Keratinocyte (primary cell): ENCODE results near the gene KBTBD2. TPM values are rescaled to one million over a fixed set of nuclear protein-coding genes. Genes with fewer than 3 reads are reported as not detected.
"Not testable (repeated sequence)": the region's sequence is repeated elsewhere in the genome, so short reads cannot be mapped to it uniquely, and the experiment has no call there.

ENCODE experiments used
- DNase-seq: peaks from one replicate; pipeline ENCODE4 v3.0.0-alpha.2; 2011; ENCODE audit warnings: low read depth, missing footprints, low spot score
- FAIRE-seq: peaks from 2 replicates; lab custom pipeline; 2011; peaks lifted over from hg19 to GRCh38; lab: Jason Lieb, UNC
- H2AFZ ChIP-seq: 2 replicates; pipeline ENCODE4 v1.6.0; 2012; ENCODE audit warnings: low read length, control low read depth, inconsistent platforms; ENCODE audit not compliant: control insufficient read depth
- H3K27ac ChIP-seq: 2 replicates; pipeline ENCODE4 v1.5.1; 2011; ENCODE audit warnings: low read length; ENCODE audit not compliant: control insufficient read depth, insufficient read depth
- H3K27me3 ChIP-seq: 3 replicates; pipeline ENCODE4 v1.6.0; 2011; ENCODE audit warnings: low read length; ENCODE audit not compliant: control insufficient read depth, insufficient read depth; ENCODE audit errors: extremely low read depth
- H3K36me3 ChIP-seq, 2 experiments: 2 replicates in 1 of 2; 3 replicates in 1 of 2; pipeline ENCODE4 v1.5.1; 2011; ENCODE audit warnings: low read length in 2 of 2, mild to moderate bottlenecking in 1 of 2; ENCODE audit not compliant: control insufficient read depth in 2 of 2, insufficient read depth in 2 of 2; ENCODE audit errors: extremely low read depth in 1 of 2
- H3K4me1 ChIP-seq: 3 replicates; pipeline ENCODE4 v1.5.1; 2011; ENCODE audit warnings: low read length; ENCODE audit not compliant: control insufficient read depth, insufficient read depth; ENCODE audit errors: extremely low read depth
- H3K4me2 ChIP-seq: 3 replicates; pipeline ENCODE4 v1.6.0; 2011; ENCODE audit warnings: low read depth, low read length; ENCODE audit not compliant: control insufficient read depth, insufficient read depth; ENCODE audit errors: extremely low read depth
- H3K4me3 ChIP-seq, 3 experiments: fragments of 200-600 bp in 1 of 3; sonication (generic) in 1 of 3; 2 replicates in 2 of 3; 3 replicates in 1 of 3; pipeline ENCODE4 v1.5.1; 2011 to 2016; ENCODE audit warnings: low read length in 3 of 3, mild to moderate bottlenecking in 3 of 3, control low read depth in 2 of 3, inconsistent platforms in 1 of 3, low read depth in 1 of 3, mixed read lengths in 1 of 3, mixed run types in 1 of 3, moderate library complexity in 1 of 3; ENCODE audit not compliant: control insufficient read depth in 2 of 3, insufficient read depth in 2 of 3; ENCODE audit errors: extremely low read depth in 1 of 3
- H3K79me2 ChIP-seq: 2 replicates; pipeline ENCODE4 v1.6.0; 2012; ENCODE audit warnings: low read length; ENCODE audit not compliant: control insufficient read depth, insufficient read depth
- H3K9ac ChIP-seq: 3 replicates; pipeline ENCODE4 v1.6.0; 2011; ENCODE audit warnings: low read length; ENCODE audit not compliant: control insufficient read depth, insufficient read depth; ENCODE audit errors: extremely low read depth
- H3K9me1 ChIP-seq: 3 replicates; pipeline ENCODE4 v1.6.0; 2011; ENCODE audit warnings: low read length; ENCODE audit not compliant: control insufficient read depth, insufficient read depth; ENCODE audit errors: extremely low read depth
- H3K9me3 ChIP-seq: 2 replicates; pipeline ENCODE4 v1.5.1; 2012; ENCODE audit warnings: low read depth, low read length; ENCODE audit not compliant: control insufficient read depth
- H4K20me1 ChIP-seq: 3 replicates; pipeline ENCODE4 v1.6.0; 2011; ENCODE audit warnings: low read length; ENCODE audit not compliant: control insufficient read depth, insufficient read depth; ENCODE audit errors: extremely low read depth
- CTCF ChIP-seq, 3 experiments: IDR thresholded peaks in 1 of 3; conservative IDR thresholded peaks in 1 of 3; optimal IDR thresholded peaks in 1 of 3; 2 replicates in 2 of 3; 3 replicates in 1 of 3; pipeline versions ENCODE3 to v1.5.1; 2011; ENCODE audit warnings: low read length in 3 of 3, mild to moderate bottlenecking in 3 of 3, moderate library complexity in 2 of 3, control low read depth in 1 of 3, inconsistent platforms in 1 of 3; ENCODE audit not compliant: insufficient read depth in 2 of 3; ENCODE audit errors: extremely low read depth in 1 of 3
- EZH2 ChIP-seq: IDR thresholded peaks from one replicate; pipeline ENCODE4 v1.6.1; 2012; ENCODE audit warnings: inconsistent platforms, mild to moderate bottlenecking, low read length, moderate library complexity
- dilution Hi-C: fragments of 300-500 bp; cut with MboI; formaldehyde crosslinking; loops from one replicate; pipeline ENCODE4 v1.7.0; 2020; ENCODE audit warnings: low sequenced_read_pairs; ENCODE audit not compliant: extremely low pct_ligation_motif_present
- polyA plus RNA-seq, 5 experiments: library from polyadenylated mRNA; depleted of rRNA in 3 of 5; stranded (reverse) in 3 of 5; stranded (forward) in 1 of 5; unstranded in 1 of 5; fragments of >200 nt; gene quantifications; 1 replicate in 1 of 5; 2 replicates in 3 of 5; 3 replicates in 1 of 5; pipeline versions ENCODE4 v1.2.1 to v1.2.3, GENCODE V29; 2011 to 2012; ENCODE audit warnings: missing spikeins in 2 of 5, low read depth in 1 of 5, low replicate concordance in 1 of 5

KBTBD2 gene
- polyA plus RNA-seq, 1 donor (not counting 4 experiments of a cell fraction or from before 2014, with no cell fraction given): 28.2 TPM

GRCh38 chr7:32901629-32902028 lies 10.1 kb upstream of the KBTBD2 start:
- no peak overlapping the region for H3K9ac ChIP-seq
- DNase-seq (no peak), FAIRE-seq (no peak)
- H3K27me3 ChIP-seq: no peaks in the 10 kb centered on the region
- dilution Hi-C loops: no loop called here
- no peak overlapping the region for H3K4me2 ChIP-seq
- H4K20me1 ChIP-seq: no peaks in the 10 kb centered on the region
- TF ChIP-seq EZH2 (no peak), CTCF (optimal IDR thresholded peaks at IDR 0.05 in 1 of 3, IDR thresholded peaks at IDR 0.05 in 1 of 3, conservative IDR thresholded peaks at IDR 0.05 in 1 of 3; ENCODE audit: extremely low read depth in 1 of 3, insufficient read depth in 2 of 3, low read length in 3 of 3) (no peak)
- H3K79me2 ChIP-seq: no peaks in the 10 kb centered on the region
- no peak overlapping the region for H3K4me3 ChIP-seq
- no peak overlapping the region for H3K27ac ChIP-seq
- no peak overlapping the region for H2AFZ ChIP-seq
- H3K4me1 ChIP-seq: no peaks in the 10 kb centered on the region
- H3K36me3 ChIP-seq: no peaks in the 10 kb centered on the region
- no peaks in the 10 kb centered on the region for H3K9me3 ChIP-seq
- no peaks in the 10 kb centered on the region for H3K9me1 ChIP-seq

- Histone ChIP-seq H3K9ac (no peak overlapping the region), H3K27me3 (no peaks in the 10 kb centered on the region), H2AFZ (no peak overlapping the region), H3K9me3 (no peaks in the 10 kb centered on the region), H3K4me2 (no peak overlapping the region), H4K20me1 (no peaks in the 10 kb centered on the region), H3K79me2 (no peaks in the 10 kb centered on the region), H3K9me1 (no peaks in the 10 kb centered on the region), H3K36me3 (no peaks in the 10 kb centered on the region), H3K27ac (no peak overlapping the region), H3K4me1 (no peaks in the 10 kb centered on the region), H3K4me3 (no peak overlapping the region)
- DNase-seq: no peak
- no peak for FAIRE-seq
- TF ChIP-seq CTCF (optimal IDR thresholded peaks at IDR 0.05 in 1 of 3, IDR thresholded peaks at IDR 0.05 in 1 of 3, conservative IDR thresholded peaks at IDR 0.05 in 1 of 3; ENCODE audit: extremely low read depth in 1 of 3, insufficient read depth in 2 of 3, low read length in 3 of 3) (no peak), EZH2 (no peak)
- dilution Hi-C loops: no loop called here
These were observed 9.0 kb upstream of the KBTBD2 start for GRCh38 chr7:32900433-32900995.

- H3K9ac ChIP-seq, DNase-seq, H3K9me1 ChIP-seq, H3K27ac ChIP-seq, H4K20me1 ChIP-seq, H3K36me3 ChIP-seq, H3K27me3 ChIP-seq, dilution Hi-C loops, H3K4me2 ChIP-seq, H2AFZ ChIP-seq, FAIRE-seq, H3K79me2 ChIP-seq, H3K9me3 ChIP-seq, H3K4me3 ChIP-seq: not testable (repeated sequence)
- H3K4me1 ChIP-seq: peaks cover 15% of the 10 kb centered on the region
These were observed 5.8 kb upstream of the KBTBD2 start for GRCh38 chr7:32897376-32897775.
